GM19467 (cell line): ENCODE data around the gene SLC19A2.

Experiments
- ATAC-seq: cut with Tn5 transposase; IDR thresholded peaks from one replicate; pipeline ENCODE4 v1.9.1; 2021; ENCODE audit warnings: mild to moderate bottlenecking, moderate library complexity; ENCODE audit not compliant: unreplicated experiment

Gene SLC19A2

DNA sequence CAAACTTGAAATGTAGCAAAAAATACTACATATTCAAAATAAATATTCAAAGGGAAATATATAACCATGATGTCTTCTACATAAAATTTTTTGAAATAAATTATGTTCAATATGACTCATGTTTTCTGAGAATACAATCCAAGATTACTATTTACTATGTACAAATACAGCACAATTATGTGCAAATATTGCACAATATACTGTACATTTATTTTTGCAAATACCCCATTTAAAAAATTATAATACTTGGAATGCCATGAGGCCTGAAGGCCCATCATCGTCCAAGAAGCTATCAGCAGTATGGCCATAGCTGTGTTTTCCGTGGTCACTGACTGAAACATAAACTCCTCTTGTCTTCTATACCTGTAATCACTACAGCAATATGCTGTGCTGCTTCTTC, 70.8 kb downstream of the SLC19A2 start:
- no peak for ATAC-seq
